Measurements from ENCODE around the gene DCX. TPM values are rescaled to one million over a fixed set of nuclear protein-coding genes. Genes with fewer than 3 reads are reported as not detected.

The DCX gene
- total RNA-seq, 1 donor from 2014 or later, result 0.26 TPM

- no peaks in the 10 kb centered on the region for H3K36me3 Mint-ChIP-seq (ENCODE audit: low read depth, unreplicated experiment)
- H3K4me3 Mint-ChIP-seq (ENCODE audit: unreplicated experiment), result no peak overlapping the region
- H3K4me1 Mint-ChIP-seq (ENCODE audit: unreplicated experiment), result no peaks in the 10 kb centered on the region
- no peak overlapping the region for H3K27ac Mint-ChIP-seq (ENCODE audit: unreplicated experiment)
- TF ChIP-seq CTCF (IDR thresholded peaks at IDR 0.05; ENCODE audit: unreplicated experiment), result no peak
- no peak for DNase-seq (ENCODE audit: low spot score)
- peaks cover 3% of the 10 kb centered on the region for H3K27me3 Mint-ChIP-seq (ENCODE audit: unreplicated experiment)
- no peaks in the 10 kb centered on the region for H3K9me3 Mint-ChIP-seq (ENCODE audit: unreplicated experiment)
Measured at GRCh38 chrX:111410590-111411078, 1.4 kb downstream of the DCX start.

- no peak for TF ChIP-seq CTCF (IDR thresholded peaks at IDR 0.05; ENCODE audit: unreplicated experiment)
Measured at GRCh38 chrX:111409326-111409725, 2.7 kb downstream of the DCX start.

DNA sequence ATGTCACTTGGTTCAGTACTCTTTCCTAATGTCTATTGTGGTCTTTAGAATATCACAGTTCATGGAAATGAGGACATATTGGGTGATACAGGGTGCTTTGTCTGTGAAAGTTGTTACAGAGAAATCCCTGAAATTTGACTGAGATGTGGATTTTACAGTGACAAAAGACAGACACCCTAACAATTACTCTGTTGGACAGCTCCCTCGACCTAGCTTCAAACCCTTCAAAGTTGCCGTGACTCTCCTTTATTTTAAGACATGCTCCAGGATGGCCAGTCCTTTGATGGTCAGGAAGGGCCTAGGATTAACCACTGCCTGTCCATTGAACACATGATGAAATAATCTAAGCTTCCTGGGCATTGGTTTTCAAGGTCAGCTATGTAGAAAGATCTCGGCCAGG, 4.0 kb downstream of the DCX start:
- no peak for TF ChIP-seq CTCF (IDR thresholded peaks at IDR 0.05; ENCODE audit: unreplicated experiment)
- Mint-ChIP-seq H3K4me1 (ENCODE audit: unreplicated experiment) (no peaks in the 10 kb centered on the region), H3K27ac (ENCODE audit: unreplicated experiment) (no peak overlapping the region), H3K27me3 (ENCODE audit: unreplicated experiment) (peaks cover 3% of the 10 kb centered on the region), H3K36me3 (ENCODE audit: low read depth, unreplicated experiment) (no peaks in the 10 kb centered on the region), H3K9me3 (ENCODE audit: unreplicated experiment) (no peaks in the 10 kb centered on the region), H3K4me3 (ENCODE audit: unreplicated experiment) (no peak overlapping the region)
- DNase-seq (ENCODE audit: low spot score), result no peak

More at GRCh38 chrX:111409326-111409725, 2.7 kb downstream of the DCX start:
- Mint-ChIP-seq H3K36me3 (ENCODE audit: low read depth, unreplicated experiment) (no peaks in the 10 kb centered on the region), H3K4me1 (ENCODE audit: unreplicated experiment) (no peaks in the 10 kb centered on the region), H3K27me3 (ENCODE audit: unreplicated experiment) (peaks cover 3% of the 10 kb centered on the region), H3K27ac (ENCODE audit: unreplicated experiment) (no peak overlapping the region), H3K9me3 (ENCODE audit: unreplicated experiment) (no peaks in the 10 kb centered on the region), H3K4me3 (ENCODE audit: unreplicated experiment) (no peak overlapping the region)
- DNase-seq (ENCODE audit: low spot score), result no peak

- Mint-ChIP-seq H3K4me1 (ENCODE audit: unreplicated experiment) (no peaks in the 10 kb centered on the region), H3K36me3 (ENCODE audit: low read depth, unreplicated experiment) (no peaks in the 10 kb centered on the region), H3K4me3 (ENCODE audit: unreplicated experiment) (no peak overlapping the region), H3K9me3 (ENCODE audit: unreplicated experiment) (no peaks in the 10 kb centered on the region), H3K27me3 (ENCODE audit: unreplicated experiment) (no peaks in the 10 kb centered on the region), H3K27ac (ENCODE audit: unreplicated experiment) (no peak overlapping the region)
- no peak for DNase-seq (ENCODE audit: low spot score)
- TF ChIP-seq CTCF (IDR thresholded peaks at IDR 0.05; ENCODE audit: unreplicated experiment), result no peak
Measured at GRCh38 chrX:111402344-111402743, 9.6 kb downstream of the DCX start.

DNA sequence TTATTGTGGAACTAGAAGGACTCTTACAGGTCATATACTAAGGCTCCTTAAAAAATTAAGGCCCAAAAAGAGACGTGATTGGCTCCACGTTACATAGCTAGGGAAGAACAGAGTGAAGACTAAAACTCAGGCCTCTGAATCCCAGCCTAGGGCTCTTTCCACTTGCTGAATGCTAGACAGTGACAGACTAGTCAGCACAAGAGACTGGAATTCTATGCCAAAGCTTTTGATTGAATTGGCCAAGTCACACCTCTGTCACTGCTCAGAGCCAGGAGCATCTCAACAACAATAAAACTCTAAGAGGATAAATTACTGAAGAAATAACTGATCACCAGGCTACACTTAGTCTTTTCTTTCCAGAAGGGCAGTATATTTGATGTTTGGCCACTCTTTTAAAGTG, 16.8 kb downstream of the DCX start:
- no peaks in the 10 kb centered on the region for H3K36me3 Mint-ChIP-seq (ENCODE audit: low read depth, unreplicated experiment)

More for the DNA sequence above, 16.8 kb downstream of the DCX start:
- no peaks in the 10 kb centered on the region for H3K4me1 Mint-ChIP-seq (ENCODE audit: unreplicated experiment)
- DNase-seq (ENCODE audit: low spot score), result no peak
- no peak overlapping the region for H3K4me3 Mint-ChIP-seq (ENCODE audit: unreplicated experiment)
- no peaks in the 10 kb centered on the region for H3K9me3 Mint-ChIP-seq (ENCODE audit: unreplicated experiment)
- H3K27me3 Mint-ChIP-seq (ENCODE audit: unreplicated experiment), result no peaks in the 10 kb centered on the region
- TF ChIP-seq CTCF (IDR thresholded peaks at IDR 0.05; ENCODE audit: unreplicated experiment), result no peak
- H3K27ac Mint-ChIP-seq (ENCODE audit: unreplicated experiment), result no peak overlapping the region
